ENCODE results near the gene SLC4A5. TPM values are rescaled to one million over a fixed set of nuclear protein-coding genes. Genes with fewer than 3 reads are reported as not detected.

Gene SLC4A5
- total and polyA plus RNA-seq, 4 donors: 0.85 to 9.6 (median 3.9) TPM

DNA sequence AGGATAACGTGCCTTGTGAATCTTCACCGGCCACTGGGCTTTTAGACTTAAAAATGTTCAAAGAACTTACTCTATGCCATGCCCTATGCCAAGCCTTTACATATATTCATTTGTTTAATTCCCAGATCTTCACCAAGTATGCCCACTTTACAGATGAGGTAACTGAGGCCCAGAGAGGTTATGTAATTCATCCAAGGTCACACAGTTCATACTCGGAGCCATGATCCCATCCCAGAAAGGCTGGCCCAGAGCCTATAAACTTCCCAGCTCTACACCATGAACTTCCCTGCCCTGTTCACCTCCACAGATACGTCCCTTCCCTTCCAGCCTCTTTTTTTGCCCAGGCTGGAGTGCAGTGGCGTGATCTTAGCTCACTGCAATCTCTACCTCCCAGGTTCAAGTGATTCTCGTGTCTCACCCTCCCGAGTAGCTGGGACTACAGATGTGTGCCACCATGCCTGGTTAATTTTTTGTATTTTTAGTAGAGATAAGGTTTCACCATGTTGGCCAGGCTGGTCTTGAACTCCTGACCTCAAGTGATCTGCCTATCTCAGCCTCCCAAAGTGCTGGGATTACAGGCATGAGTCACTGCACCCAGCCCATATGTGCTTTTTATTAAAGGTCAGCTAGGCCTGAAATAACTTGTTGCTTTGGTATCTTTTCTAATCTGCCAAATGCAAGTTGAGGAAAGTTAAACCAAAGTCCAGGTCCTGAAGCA is 100.7 kb downstream of the SLC4A5 start:
- Histone ChIP-seq H3K4me3 (no peak overlapping the region), H3K9ac (ENCODE audit: insufficient read depth in 1 of 2, low read length in 2 of 2) (no peak overlapping the region), H3K36me3 (ENCODE audit: control insufficient read depth in 4 of 4, insufficient read depth in 4 of 4, low read length in 4 of 4) (peaks cover 0 to 3% (median 0%) of the 10 kb centered on the region in 4 donors), H3K9me3 (ENCODE audit: control insufficient read depth in 4 of 4, insufficient read depth in 3 of 4, low read length in 3 of 4) (no peaks in the 10 kb centered on the region), H3K27ac (ENCODE audit: low read depth in 1 of 2, low read length in 1 of 2) (no peak overlapping the region), H3K27me3 (ENCODE audit: control insufficient read depth in 3 of 3, insufficient read depth in 3 of 3, low read length in 2 of 3) (no peaks in the 10 kb centered on the region), H3K4me1 (ENCODE audit: control insufficient read depth in 5 of 5, insufficient read depth in 5 of 5, low read length in 5 of 5) (no peaks in the 10 kb centered on the region)
- ATAC-seq (ENCODE audit: insufficient read depth, low FRiP score) (no peak), DNase-seq (no peak)
- 89 to 93% methylated on average over 7 of the region's 7 CpGs for WGBS, 2 donors
- TF ChIP-seq, protein P1, sequence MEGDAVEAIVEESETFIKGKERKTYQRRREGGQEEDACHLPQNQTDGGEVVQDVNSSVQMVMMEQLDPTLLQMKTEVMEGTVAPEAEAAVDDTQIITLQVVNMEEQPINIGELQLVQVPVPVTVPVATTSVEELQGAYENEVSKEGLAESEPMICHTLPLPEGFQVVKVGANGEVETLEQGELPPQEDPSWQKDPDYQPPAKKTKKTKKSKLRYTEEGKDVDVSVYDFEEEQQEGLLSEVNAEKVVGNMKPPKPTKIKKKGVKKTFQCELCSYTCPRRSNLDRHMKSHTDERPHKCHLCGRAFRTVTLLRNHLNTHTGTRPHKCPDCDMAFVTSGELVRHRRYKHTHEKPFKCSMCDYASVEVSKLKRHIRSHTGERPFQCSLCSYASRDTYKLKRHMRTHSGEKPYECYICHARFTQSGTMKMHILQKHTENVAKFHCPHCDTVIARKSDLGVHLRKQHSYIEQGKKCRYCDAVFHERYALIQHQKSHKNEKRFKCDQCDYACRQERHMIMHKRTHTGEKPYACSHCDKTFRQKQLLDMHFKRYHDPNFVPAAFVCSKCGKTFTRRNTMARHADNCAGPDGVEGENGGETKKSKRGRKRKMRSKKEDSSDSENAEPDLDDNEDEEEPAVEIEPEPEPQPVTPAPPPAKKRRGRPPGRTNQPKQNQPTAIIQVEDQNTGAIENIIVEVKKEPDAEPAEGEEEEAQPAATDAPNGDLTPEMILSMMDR (IDR thresholded peaks at IDR 0.05; ENCODE audit: control extremely low read depth, extremely low read depth): no peak

DNA sequence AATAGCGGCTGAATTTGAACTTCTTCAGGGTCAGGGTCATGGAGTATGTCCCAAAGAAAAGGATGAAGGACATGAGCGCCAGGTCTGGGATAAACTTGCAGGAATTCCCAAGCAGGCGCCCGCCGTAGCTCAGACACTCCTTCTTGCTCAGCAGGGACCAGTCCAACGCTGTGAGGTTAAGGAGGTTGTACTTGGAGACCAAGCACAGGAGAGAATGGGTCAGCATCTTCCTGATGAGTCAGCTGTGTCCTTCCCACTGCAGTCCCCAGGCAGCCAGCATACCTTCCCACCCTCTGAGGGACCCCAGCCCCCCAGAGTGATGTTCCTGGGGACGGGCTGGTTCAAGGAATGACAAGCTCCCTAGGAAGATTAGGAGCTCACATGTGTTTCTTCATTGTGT is 103.9 kb downstream of the SLC4A5 start:
- H3K27me3 ChIP-seq (ENCODE audit: control insufficient read depth in 3 of 3, insufficient read depth in 3 of 3, low read length in 2 of 3): no peaks in the 10 kb centered on the region
- H3K4me3 ChIP-seq: no peak overlapping the region
- no peaks in the 10 kb centered on the region for H3K9me3 ChIP-seq (ENCODE audit: control insufficient read depth in 4 of 4, insufficient read depth in 3 of 4, low read length in 3 of 4)
- ATAC-seq (ENCODE audit: insufficient read depth, low FRiP score) (no peak), DNase-seq (no peak)
- no peak overlapping the region for H3K27ac ChIP-seq (ENCODE audit: low read depth in 1 of 2, low read length in 1 of 2)
- 87 to 88% methylated on average over 7 of the region's 7 CpGs for WGBS, 2 donors
- no peak overlapping the region for H3K9ac ChIP-seq (ENCODE audit: insufficient read depth in 1 of 2, low read length in 2 of 2)
- no peaks in the 10 kb centered on the region for H3K4me1 ChIP-seq (ENCODE audit: control insufficient read depth in 5 of 5, insufficient read depth in 5 of 5, low read length in 5 of 5)
- TF ChIP-seq, protein P1 (IDR thresholded peaks at IDR 0.05; ENCODE audit: control extremely low read depth, extremely low read depth): no peak
- peaks cover 0 to 3% (median 0%) of the 10 kb centered on the region in 4 donors for H3K36me3 ChIP-seq (ENCODE audit: control insufficient read depth in 4 of 4, insufficient read depth in 4 of 4, low read length in 4 of 4)

DNA sequence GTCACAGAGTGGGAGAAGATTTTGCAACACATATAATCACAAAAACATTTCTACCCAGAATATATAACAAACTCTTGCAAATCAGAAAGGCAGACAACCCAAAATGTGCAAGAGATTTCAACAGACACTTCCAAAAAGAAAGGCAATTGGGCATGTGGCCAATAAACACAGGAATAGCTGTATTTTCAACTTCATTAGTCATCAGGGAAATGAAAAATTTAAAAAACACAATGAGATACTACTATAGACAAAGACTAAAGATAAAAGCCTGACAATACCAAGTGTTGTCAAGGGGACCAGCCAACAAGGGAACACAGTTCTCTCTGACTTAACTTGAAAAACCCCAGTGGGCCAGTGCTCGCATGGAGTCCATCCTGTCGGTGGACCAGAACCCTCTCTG is 104.3 kb downstream of the SLC4A5 start:
- TF ChIP-seq, protein P1 (IDR thresholded peaks at IDR 0.05; ENCODE audit: control extremely low read depth, extremely low read depth): no peak
- Histone ChIP-seq H3K27me3 (ENCODE audit: control insufficient read depth in 3 of 3, insufficient read depth in 3 of 3, low read length in 2 of 3) (no peaks in the 10 kb centered on the region), H3K27ac (ENCODE audit: low read depth in 1 of 2, low read length in 1 of 2) (no peak overlapping the region), H3K4me1 (ENCODE audit: control insufficient read depth in 5 of 5, insufficient read depth in 5 of 5, low read length in 5 of 5) (no peaks in the 10 kb centered on the region), H3K36me3 (ENCODE audit: control insufficient read depth in 4 of 4, insufficient read depth in 4 of 4, low read length in 4 of 4) (peaks cover 0 to 3% (median 0%) of the 10 kb centered on the region in 4 donors), H3K9me3 (ENCODE audit: control insufficient read depth in 4 of 4, insufficient read depth in 3 of 4, low read length in 3 of 4) (no peaks in the 10 kb centered on the region), H3K9ac (ENCODE audit: insufficient read depth in 1 of 2, low read length in 2 of 2) (no peak overlapping the region), H3K4me3 (no peak overlapping the region)
- 91 to 98% methylated on average over 2 of the region's 2 CpGs for WGBS, 2 donors
- peak in 2 of 3 donors; percentile 24 to 39 for DNase-seq
- ATAC-seq (ENCODE audit: insufficient read depth, low FRiP score): no peak

Data from lung (tissue), 12 donors.